OCI-LY3 (cell line): ENCODE data around the gene SERPINB5.

Source experiments
- CTCF ChIP-seq: fragments of 200-600, 300-600 bp; sonication (generic); IDR thresholded peaks from 2 replicates; pipeline ENCODE4 v1.5.1; 2014; ENCODE audit warnings: antibody characterized with exemption, low read length, low read depth
- EZH2phosphoT487 ChIP-seq: fragments of 200-600 bp; shearing (Covaris generic); IDR thresholded peaks from 2 replicates; pipeline ENCODE4 v1.6.1; 2018; ENCODE audit warnings: antibody characterized with exemption, mixed run types, low read depth

GRCh38 chr18:63542069-63542468 lies 65.3 kb downstream of the SERPINB5 start, which contains the start of gene SERPINB12:
- TF ChIP-seq CTCF: no peak
- no peak for TF ChIP-seq EZH2phosphoT487
